GM19467 (cell line): ENCODE results near the gene GCSH.
"Not testable (repeated sequence)": the region's sequence is repeated elsewhere in the genome, so short reads cannot be mapped to it uniquely, and the experiment has no call there.

Source experiments
- ATAC-seq: cut with Tn5 transposase; IDR thresholded peaks from one replicate; pipeline ENCODE4 v1.9.1; 2021; ENCODE audit warnings: mild to moderate bottlenecking, moderate library complexity; ENCODE audit not compliant: unreplicated experiment

The GCSH gene

GRCh38 chr16:81095953-81096714 lies at the start of gene GCSH:
Gene GCSH, minus strand, starts transcription at chr16:81096395. Its CDS starts 117 bp downstream, at chr16:81096278.
- peak; percentile 98 for ATAC-seq

GRCh38 chr16:81143921-81144471 lies 47.8 kb upstream of the GCSH start:
- no peak for ATAC-seq

GRCh38 chr16:81142864-81143263 lies 46.7 kb upstream of the GCSH start:
- no peak for ATAC-seq

GRCh38 chr16:81140930-81141780 lies 45.0 kb upstream of the GCSH start:
- ATAC-seq = no peak

- ATAC-seq = no peak
These were observed 42.8 kb upstream of the GCSH start for GRCh38 chr16:81138831-81139557.

GRCh38 chr16:81137754-81138153 lies 41.6 kb upstream of the GCSH start:
- no peak for ATAC-seq

- ATAC-seq = no peak
These were observed 40.5 kb upstream of the GCSH start for GRCh38 chr16:81136390-81137335.

GRCh38 chr16:81130126-81130525 lies 33.9 kb upstream of the GCSH start:
- ATAC-seq = no peak

- ATAC-seq = no peak
These were observed 32.7 kb upstream of the GCSH start for GRCh38 chr16:81128726-81129524.

GRCh38 chr16:81127051-81127450 lies 30.9 kb upstream of the GCSH start:
- ATAC-seq = no peak

GRCh38 chr16:81123092-81123852 lies 27.1 kb upstream of the GCSH start:
- ATAC-seq = no peak

GRCh38 chr16:81121474-81121990 lies 25.3 kb upstream of the GCSH start:
- ATAC-seq = no peak

GRCh38 chr16:81117436-81117835 lies 21.2 kb upstream of the GCSH start:
- no peak for ATAC-seq

- ATAC-seq = no peak
These were observed 20.1 kb upstream of the GCSH start for GRCh38 chr16:81116285-81116684.

GRCh38 chr16:81112453-81112852 lies 16.3 kb upstream of the GCSH start:
- ATAC-seq = no peak

GRCh38 chr16:81109274-81109673 lies 13.1 kb upstream of the GCSH start:
- ATAC-seq = not testable (repeated sequence)

- no peak for ATAC-seq
These were observed 11.3 kb upstream of the GCSH start for GRCh38 chr16:81107511-81107910.

- ATAC-seq = no peak
These were observed 10.8 kb upstream of the GCSH start for GRCh38 chr16:81106826-81107503.
